Measurements from ENCODE around the gene EHD3.

Gene EHD3

GRCh38 chr2:31243053-31243452, 9.1 kb downstream of the EHD3 start:
- no peak for DNase-seq (ENCODE audit: low read depth)
- no peak for TF ChIP-seq CTCF (IDR thresholded peaks at IDR 0.05; ENCODE audit: control insufficient read depth, insufficient read depth, low read depth, low read length, missing control alignments)
- no peak overlapping the region for H3K4me3 ChIP-seq (ENCODE audit: control insufficient read depth, low read depth, low read length)

- DNase-seq (ENCODE audit: low read depth) = no peak
- no peak for TF ChIP-seq CTCF (IDR thresholded peaks at IDR 0.05; ENCODE audit: control insufficient read depth, insufficient read depth, low read depth, low read length, missing control alignments)
- H3K4me3 ChIP-seq (ENCODE audit: control insufficient read depth, low read depth, low read length) = no peak overlapping the region
Observed at GRCh38 chr2:31244101-31244500, 10.1 kb downstream of the EHD3 start.

GRCh38 chr2:31246184-31246852, 12.4 kb downstream of the EHD3 start:
- H3K4me3 ChIP-seq (ENCODE audit: control insufficient read depth, low read depth, low read length) = no peak overlapping the region
- no peak for TF ChIP-seq CTCF (IDR thresholded peaks at IDR 0.05; ENCODE audit: control insufficient read depth, insufficient read depth, low read depth, low read length, missing control alignments)
- no peak for DNase-seq (ENCODE audit: low read depth)

GRCh38 chr2:31247711-31248110, 13.8 kb downstream of the EHD3 start:
- DNase-seq (ENCODE audit: low read depth) = no peak
- H3K4me3 ChIP-seq (ENCODE audit: control insufficient read depth, low read depth, low read length) = no peak overlapping the region
- no peak for TF ChIP-seq CTCF (IDR thresholded peaks at IDR 0.05; ENCODE audit: control insufficient read depth, insufficient read depth, low read depth, low read length, missing control alignments)

GRCh38 chr2:31248139-31248538, 14.2 kb downstream of the EHD3 start:
- no peak for TF ChIP-seq CTCF (IDR thresholded peaks at IDR 0.05; ENCODE audit: control insufficient read depth, insufficient read depth, low read depth, low read length, missing control alignments)
- DNase-seq (ENCODE audit: low read depth) = no peak

GRCh38 chr2:31249009-31249690, 15.2 kb downstream of the EHD3 start:
- DNase-seq (ENCODE audit: low read depth) = no peak
- TF ChIP-seq CTCF (IDR thresholded peaks at IDR 0.05; ENCODE audit: control insufficient read depth, insufficient read depth, low read depth, low read length, missing control alignments) = no peak
- no peak overlapping the region for H3K4me3 ChIP-seq (ENCODE audit: control insufficient read depth, low read depth, low read length)

More at GRCh38 chr2:31248139-31248538, 14.2 kb downstream of the EHD3 start:
- no peak overlapping the region for H3K4me3 ChIP-seq (ENCODE audit: control insufficient read depth, low read depth, low read length)

Data from AG09309 (cell line).